GM19240 (cell line): ENCODE measurements around the gene USP47.
"Not testable (repeated sequence)": the region's sequence is repeated elsewhere in the genome, so short reads cannot be mapped to it uniquely, and the experiment has no call there.

Source experiments
- DNase-seq: peaks from one replicate; pipeline ENCODE4 v3.0.0; 2011; ENCODE audit warnings: low spot score; ENCODE audit not compliant: insufficient read length

USP47 gene

DNA sequence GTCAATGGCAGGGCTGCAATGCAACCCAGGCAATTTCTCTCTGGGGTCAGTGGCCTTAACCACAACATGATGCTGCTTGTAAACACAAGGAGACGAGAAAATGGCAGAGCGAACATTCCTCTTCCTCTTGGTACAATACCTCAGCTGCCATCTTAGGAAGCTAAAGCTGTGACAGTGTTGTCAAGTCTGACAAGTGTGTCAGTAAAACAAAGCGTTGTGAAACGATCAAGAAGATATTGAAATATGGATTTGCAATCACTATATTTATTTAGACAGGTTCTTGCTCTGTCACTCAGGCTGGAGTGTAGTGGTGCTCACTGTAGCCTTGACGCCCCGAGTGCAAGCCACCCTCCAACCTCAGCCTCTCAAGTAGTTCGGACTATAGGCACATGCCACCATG lies 14.5 kb upstream of the USP47 start:
- DNase-seq = no peak

DNA sequence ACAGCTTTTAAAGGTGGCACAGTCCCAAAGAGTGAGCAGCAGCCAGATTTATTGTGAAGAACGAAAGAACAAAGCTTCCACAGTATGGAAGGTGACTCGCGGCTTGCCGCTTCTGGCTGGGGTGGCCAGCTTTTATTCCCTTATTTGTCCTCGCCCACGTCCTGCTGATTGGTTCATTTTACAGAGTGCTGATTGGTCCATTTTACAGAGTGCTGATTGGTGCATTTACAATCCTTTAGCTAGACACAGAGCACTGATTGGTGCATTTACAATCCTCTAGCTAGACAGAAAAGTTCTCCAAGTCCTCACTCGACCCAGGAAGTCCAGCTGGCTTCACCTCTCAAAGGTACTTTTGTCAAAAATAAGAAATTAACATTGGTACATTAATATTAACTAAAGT lies 10.4 kb upstream of the USP47 start:
- not testable (repeated sequence) for DNase-seq

DNA sequence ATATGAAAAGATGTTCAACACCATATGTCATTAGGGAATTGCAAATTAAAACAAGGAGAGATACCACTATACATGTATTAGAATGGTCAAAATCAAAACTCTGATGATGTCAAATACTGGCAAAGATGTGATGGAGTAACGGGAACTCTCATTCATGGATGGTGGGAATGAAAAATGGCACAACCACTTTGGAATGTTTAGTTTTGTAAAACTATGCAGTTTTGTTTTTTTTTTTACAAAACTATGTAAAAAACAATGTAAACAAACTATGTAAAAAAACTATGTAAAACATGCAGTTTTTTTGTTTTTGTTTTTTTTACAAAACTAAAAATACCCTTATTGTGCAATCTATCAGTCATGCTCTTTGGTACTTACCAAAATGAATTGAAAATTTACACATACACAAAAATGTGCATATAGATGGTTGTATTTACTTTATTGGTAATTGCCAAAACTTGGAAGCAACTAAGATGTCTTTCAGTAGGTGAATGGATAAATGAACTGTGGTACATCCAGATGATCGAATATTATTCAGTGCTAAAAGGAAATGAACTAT lies 5.0 kb upstream of the USP47 start:
- DNase-seq = no peak

- no peak for DNase-seq
These were observed 2.1 kb upstream of the USP47 start for GRCh38 chr11:11839718-11840117.

- DNase-seq = peak; percentile 21
These were observed 553 bp upstream of the USP47 start for GRCh38 chr11:11841116-11841722.

GRCh38 chr11:11842421-11843008 lies 743 bp downstream of the USP47 start:
- DNase-seq = peak; percentile 8

DNA sequence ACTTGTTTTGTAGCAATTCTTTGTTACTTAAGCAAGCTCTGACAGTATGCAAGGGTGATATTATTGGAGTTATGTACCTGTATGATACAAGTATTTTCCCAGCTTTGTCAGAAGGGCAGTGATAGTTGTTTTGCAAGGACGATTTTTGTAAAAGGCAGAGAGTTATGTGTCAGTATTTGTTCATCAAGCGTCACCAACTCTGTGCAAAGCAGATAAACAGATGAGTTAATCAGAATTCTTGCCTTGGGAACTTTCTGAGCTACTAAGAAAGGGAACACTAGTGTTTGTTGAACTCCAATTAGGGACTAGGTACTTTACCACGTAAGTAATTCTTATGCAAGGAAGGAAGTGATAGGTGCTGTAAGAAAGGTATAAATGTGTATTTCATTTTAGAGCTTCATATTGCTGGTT lies 1.4 kb downstream of the USP47 start:
- DNase-seq = no peak

- no peak for DNase-seq
These were observed 1.9 kb downstream of the USP47 start for GRCh38 chr11:11843642-11844041.

DNA sequence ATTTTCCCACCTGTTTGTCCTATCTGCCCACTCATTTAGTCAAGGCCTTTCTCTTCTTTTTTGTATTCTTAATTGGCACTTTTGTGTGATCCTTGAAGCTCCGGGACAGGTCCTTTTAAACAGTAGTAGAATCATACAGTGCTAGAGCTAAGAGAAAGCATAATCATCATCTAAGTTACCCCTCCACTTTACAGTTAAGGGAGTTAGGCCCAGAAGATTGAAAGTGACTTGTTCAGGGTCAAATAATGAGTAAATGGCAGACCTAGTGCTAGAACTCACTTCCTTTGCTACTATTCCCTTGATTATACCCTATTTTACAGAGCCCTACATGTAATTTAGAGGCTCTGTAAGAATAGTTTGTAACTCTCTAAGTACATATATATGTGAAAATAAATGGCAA lies 2.5 kb downstream of the USP47 start:
- DNase-seq = no peak

DNA sequence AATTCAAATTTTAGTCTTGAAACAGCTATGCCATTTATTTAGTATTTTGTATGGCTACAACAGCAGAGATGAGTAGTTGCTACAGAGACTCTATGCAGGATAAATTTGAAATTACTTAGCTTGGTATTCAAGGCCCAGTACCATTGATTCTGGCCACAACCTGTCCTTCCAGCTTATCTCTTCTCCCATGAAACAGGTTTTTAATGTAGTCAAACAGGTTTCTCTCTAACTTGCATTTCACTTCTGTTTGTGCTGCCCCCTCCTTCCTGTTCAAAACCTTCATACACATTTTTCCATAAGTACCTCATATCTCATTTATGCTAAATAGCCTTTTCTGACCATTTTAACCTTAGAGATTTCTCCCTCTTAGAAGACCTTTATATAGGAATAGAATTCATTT lies 3.3 kb downstream of the USP47 start:
- no peak for DNase-seq

DNA sequence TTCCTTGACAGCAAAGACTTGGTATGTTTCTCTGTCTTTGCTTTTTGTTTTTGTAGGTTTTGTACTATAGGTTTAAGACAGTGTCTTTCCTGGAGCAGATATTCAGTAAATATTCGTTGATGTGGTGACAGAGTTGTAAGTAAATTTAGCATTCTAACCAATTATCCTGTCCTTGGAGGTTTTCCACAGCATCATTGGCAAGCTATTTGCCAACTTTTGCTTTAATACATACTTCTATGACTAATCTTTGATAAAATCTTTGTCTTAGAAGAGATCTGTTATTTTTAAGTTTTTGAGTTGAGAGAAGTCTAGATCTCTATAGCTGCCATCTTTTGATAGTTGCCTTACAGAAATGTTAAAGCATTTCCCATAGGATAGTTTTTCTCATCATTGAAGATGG lies 3.8 kb downstream of the USP47 start:
- DNase-seq = no peak

- no peak for DNase-seq
These were observed 5.3 kb downstream of the USP47 start for GRCh38 chr11:11847082-11847481.

- DNase-seq = no peak
These were observed 7.3 kb downstream of the USP47 start for GRCh38 chr11:11848891-11849746.

DNA sequence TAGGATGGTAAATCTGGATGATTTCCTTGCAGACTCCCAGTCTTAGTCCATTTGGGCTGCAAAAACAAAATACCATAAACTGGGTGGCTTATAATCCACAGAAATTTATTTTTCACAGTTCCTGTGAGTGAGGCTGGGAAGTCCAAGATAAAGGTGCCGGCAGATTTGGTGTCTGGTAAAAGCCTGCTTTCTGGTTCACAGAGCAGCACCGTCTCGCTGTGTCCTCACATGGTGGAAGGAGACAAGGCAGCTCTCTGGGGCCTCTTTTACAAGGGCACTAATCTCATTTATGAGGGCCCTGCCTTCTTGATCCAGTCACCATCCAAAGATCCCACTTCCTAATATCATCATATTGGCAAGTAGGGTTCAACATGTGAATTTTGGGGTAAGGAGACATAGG lies 8.9 kb downstream of the USP47 start:
- no peak for DNase-seq

- no peak for DNase-seq
These were observed 14.9 kb downstream of the USP47 start for GRCh38 chr11:11856638-11857037.

- DNase-seq = no peak
These were observed 16.0 kb downstream of the USP47 start for GRCh38 chr11:11857769-11858168.

DNA sequence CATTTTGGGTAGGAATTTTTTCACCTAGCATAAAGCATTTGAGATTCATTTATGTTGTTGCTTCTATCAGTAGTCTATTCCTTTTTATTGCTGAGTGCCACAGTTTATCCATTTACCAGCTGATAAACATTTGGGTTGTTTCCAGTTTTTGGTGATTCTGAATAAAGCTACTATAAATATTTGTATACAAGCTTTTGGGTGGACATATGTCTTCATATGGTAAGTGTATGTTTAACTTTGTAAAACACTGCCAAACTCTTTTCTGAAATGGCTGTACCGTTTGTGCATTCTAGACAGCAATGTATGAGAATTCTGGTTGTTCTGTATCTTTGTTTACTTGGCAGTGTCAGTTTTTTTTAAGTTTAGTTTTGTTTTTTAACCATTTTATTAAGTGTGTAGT lies 16.9 kb downstream of the USP47 start:
- DNase-seq = no peak

- no peak for DNase-seq
These were observed 18.6 kb downstream of the USP47 start for GRCh38 chr11:11860103-11860979.

DNA sequence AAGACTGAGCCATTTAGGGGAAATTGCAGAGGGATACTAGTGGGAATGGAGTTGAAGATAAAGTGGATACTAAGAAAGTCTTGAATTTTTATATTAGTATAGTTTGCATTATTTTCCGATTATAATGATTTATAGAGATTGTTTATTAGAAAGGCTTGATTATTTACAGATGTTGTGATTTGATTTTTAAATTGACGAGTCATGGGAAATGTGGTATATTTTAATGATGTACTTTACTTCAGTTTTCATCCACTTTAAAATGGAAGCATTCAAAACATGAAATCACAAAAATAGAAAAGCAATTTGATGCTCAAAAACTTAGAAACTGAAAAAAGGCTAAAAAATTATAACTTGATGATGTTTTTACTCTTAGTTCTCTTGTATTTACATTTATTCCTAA lies 21.2 kb downstream of the USP47 start:
- no peak for DNase-seq

GRCh38 chr11:11864332-11864731 lies 22.6 kb downstream of the USP47 start:
- no peak for DNase-seq

DNA sequence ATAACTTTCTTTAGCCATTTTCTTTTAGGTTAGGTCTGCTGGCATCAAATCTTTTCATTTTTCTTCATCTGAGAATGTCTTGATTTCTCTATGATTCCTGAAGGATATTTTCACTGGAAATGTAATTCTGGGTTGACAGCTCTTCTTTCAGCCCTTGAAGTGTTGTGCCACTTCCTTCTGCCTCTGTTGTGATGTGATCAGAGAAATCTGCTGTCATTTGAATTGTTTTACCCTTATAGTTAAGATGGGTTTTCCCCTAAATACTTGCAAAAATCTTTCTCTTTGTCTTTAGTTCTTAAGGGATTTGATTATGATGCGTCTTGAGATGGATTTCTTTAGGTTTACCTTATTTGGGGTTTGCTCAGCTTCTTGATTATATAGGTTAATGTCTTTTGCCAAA lies 23.0 kb downstream of the USP47 start:
- no peak for DNase-seq
